H1 (cell line): ENCODE measurements around the gene MMADHC. TPM values are rescaled to one million over a fixed set of nuclear protein-coding genes. Genes with fewer than 3 reads are reported as not detected.

Experiments
- CREB1 ChIP-seq: IDR thresholded peaks from 2 replicates; pipeline ENCODE4 v1.6.1; 2012; ENCODE audit warnings: inconsistent platforms
- CTCF ChIP-seq, 3 experiments: IDR thresholded peaks; 1 replicate in 2 of 3; 2 replicates in 1 of 3; pipeline versions ENCODE4 v1.5.1 to v1.6.1; 2011; ENCODE audit warnings: low read length in 3 of 3, mild to moderate bottlenecking in 3 of 3, inconsistent platforms in 2 of 3, low read depth in 1 of 3, moderate library complexity in 1 of 3; ENCODE audit not compliant: insufficient read depth in 1 of 3; ENCODE audit errors: control extremely low read depth in 1 of 3
- GABPA ChIP-seq: IDR thresholded peaks from 2 replicates; pipeline ENCODE4 v1.6.1; 2011; ENCODE audit warnings: mild to moderate bottlenecking, low read length, moderate library complexity, borderline replicate concordance; ENCODE audit not compliant: insufficient read depth
- JUND ChIP-seq: IDR thresholded peaks from 2 replicates; pipeline ENCODE4 v1.6.1; 2011; ENCODE audit warnings: mild to moderate bottlenecking, improper control_type of control experiment, low read length
- SP1 ChIP-seq: IDR thresholded peaks from 2 replicates; pipeline ENCODE4 v1.6.1; 2011; ENCODE audit warnings: low read depth, low read length
- polyA plus RNA-seq, 7 experiments: library from polyadenylated mRNA; depleted of rRNA in 3 of 7; stranded (reverse) in 5 of 7; unstranded in 2 of 7; fragments of >200 nt in 5 of 7; fragments of 200-250 nt in 2 of 7; gene quantifications; 1 replicate in 5 of 7; 2 replicates in 1 of 7; 4 replicates in 1 of 7; pipeline versions ENCODE4 v1.2.1 to v1.2.3, GENCODE V29; 2011 to 2013; ENCODE audit warnings: missing spikeins in 2 of 7, mixed read lengths in 2 of 7
- total RNA-seq: library from RNA; stranded (reverse); fragmentation: NEBNext Ultra II Directional; extraction: Animal tissue kit (Norgen Biotek cat#: 25700); gene quantifications from 2 replicates; pipeline ENCODE4 v1.2.1, GENCODE V29; 2021

The MMADHC gene
- total and polyA plus RNA-seq, 2 of the 8 experiments (the other 6 are each of a cell fraction or from before 2014, with no cell fraction given), result 61.1 to 130 TPM

- TF ChIP-seq CTCF (IDR thresholded peaks at IDR 0.05; ENCODE audit: control extremely low read depth in 1 of 3, insufficient read depth in 1 of 3, low read depth in 1 of 3, low read length in 3 of 3), result no peak
- no peak for TF ChIP-seq SP1
- TF ChIP-seq CREB1, result no peak
- no peak for TF ChIP-seq JUND
- no peak for TF ChIP-seq GABPA
- TF ChIP-seq, all 59 proteins: peak for 0
Observed at GRCh38 chr2:149586063-149586462, 1.5 kb downstream of the MMADHC start (continued).
